Anterior cingulate cortex (tissue), 58 donors: ENCODE data around the gene RFPL4AL1.

Experiments
- DNase-seq, 58 donors: peaks; one replicate each; lab custom pipeline; 2025; lab: John Stamatoyannopoulos, UW

Gene RFPL4AL1

GRCh38 chr19:55820037-55820436 is 51.1 kb downstream of the RFPL4AL1 start:
- no peak for DNase-seq
